ENCODE results near the gene LARP1.

DNA sequence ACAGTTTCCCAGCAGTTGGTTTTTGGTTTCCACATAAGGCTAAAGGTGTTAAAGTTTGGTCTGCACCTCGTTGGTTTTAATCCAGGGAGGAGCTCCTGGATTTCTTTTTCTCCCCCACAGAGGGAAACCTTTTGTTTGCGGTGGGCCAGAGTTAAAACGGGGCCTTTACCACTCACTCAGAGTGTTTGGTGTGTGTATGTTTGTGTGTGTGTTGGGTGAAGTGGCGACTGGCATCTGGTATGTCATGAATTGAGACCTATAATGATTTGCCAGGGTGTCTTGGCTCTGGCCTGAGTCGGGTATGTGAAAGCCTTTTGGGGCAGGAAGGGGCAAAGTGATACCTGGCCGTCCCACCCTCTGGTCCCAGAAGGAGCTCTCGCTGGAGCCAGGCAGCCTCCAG lies 64.4 kb downstream of the LARP1 start:
- TF ChIP-seq, protein P1, sequence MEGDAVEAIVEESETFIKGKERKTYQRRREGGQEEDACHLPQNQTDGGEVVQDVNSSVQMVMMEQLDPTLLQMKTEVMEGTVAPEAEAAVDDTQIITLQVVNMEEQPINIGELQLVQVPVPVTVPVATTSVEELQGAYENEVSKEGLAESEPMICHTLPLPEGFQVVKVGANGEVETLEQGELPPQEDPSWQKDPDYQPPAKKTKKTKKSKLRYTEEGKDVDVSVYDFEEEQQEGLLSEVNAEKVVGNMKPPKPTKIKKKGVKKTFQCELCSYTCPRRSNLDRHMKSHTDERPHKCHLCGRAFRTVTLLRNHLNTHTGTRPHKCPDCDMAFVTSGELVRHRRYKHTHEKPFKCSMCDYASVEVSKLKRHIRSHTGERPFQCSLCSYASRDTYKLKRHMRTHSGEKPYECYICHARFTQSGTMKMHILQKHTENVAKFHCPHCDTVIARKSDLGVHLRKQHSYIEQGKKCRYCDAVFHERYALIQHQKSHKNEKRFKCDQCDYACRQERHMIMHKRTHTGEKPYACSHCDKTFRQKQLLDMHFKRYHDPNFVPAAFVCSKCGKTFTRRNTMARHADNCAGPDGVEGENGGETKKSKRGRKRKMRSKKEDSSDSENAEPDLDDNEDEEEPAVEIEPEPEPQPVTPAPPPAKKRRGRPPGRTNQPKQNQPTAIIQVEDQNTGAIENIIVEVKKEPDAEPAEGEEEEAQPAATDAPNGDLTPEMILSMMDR (IDR thresholded peaks at IDR 0.05) = no peak
- TF ChIP-seq POLR2A (IDR thresholded peaks at IDR 0.05; ENCODE audit: low read depth) (no peak), POLR2AphosphoS5 (IDR thresholded peaks at IDR 0.05) (no peak)

Measured in esophagus muscularis mucosa (tissue), 3 donors.